Measurements from ENCODE around the gene CRTC1. TPM values are rescaled to one million over a fixed set of nuclear protein-coding genes. Genes with fewer than 3 reads are reported as not detected.

Gene CRTC1
- total RNA-seq, 1 donor: 2.4 TPM

DNA sequence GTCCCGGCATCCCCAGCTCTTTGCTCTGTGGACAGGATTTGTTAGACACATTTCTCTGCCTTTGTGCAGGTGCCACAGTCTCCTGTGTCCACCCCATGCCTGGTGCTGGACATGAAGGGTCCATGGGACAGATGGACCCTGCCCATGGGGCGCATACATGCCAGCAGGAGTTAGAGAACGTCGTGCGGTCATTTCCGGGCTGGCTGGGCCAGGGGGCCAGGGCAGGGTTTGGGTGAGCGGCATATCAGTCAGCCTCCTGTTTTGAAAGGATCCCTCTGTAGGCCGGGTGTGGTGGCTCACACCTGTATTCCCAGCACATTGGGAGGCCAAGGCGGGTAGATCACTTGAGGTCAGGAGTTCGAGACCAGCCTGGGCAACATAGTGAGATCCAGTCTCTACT is 35.7 kb upstream of the CRTC1 start:
- no peak for DNase-seq (ENCODE audit: low read depth)
- no peak overlapping the region for H3K4me3 ChIP-seq (ENCODE audit: low read depth, low read length)
- TF ChIP-seq, protein P1, sequence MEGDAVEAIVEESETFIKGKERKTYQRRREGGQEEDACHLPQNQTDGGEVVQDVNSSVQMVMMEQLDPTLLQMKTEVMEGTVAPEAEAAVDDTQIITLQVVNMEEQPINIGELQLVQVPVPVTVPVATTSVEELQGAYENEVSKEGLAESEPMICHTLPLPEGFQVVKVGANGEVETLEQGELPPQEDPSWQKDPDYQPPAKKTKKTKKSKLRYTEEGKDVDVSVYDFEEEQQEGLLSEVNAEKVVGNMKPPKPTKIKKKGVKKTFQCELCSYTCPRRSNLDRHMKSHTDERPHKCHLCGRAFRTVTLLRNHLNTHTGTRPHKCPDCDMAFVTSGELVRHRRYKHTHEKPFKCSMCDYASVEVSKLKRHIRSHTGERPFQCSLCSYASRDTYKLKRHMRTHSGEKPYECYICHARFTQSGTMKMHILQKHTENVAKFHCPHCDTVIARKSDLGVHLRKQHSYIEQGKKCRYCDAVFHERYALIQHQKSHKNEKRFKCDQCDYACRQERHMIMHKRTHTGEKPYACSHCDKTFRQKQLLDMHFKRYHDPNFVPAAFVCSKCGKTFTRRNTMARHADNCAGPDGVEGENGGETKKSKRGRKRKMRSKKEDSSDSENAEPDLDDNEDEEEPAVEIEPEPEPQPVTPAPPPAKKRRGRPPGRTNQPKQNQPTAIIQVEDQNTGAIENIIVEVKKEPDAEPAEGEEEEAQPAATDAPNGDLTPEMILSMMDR (IDR thresholded peaks at IDR 0.05; ENCODE audit: insufficient read depth, low read length): no peak

DNA sequence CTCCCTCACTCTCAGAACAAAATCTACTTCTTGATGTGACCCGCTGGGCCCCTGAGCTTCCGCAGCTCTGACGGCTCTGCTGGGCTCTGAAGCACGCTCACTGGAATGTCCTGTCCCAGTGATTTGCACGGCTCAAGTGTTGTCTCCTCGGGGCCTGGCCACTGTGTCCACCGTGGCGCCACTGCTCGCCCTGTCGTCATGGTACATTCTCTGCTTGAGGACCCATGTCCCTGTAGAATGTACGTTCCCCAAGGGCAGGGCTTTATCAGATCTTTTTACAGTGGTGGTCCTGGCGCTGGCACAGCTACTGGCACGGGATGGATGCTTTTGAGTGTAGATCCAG is 34.5 kb upstream of the CRTC1 start:
- TF ChIP-seq, protein P1 (IDR thresholded peaks at IDR 0.05; ENCODE audit: insufficient read depth, low read length): no peak
- no peak for DNase-seq (ENCODE audit: low read depth)
- no peak overlapping the region for H3K4me3 ChIP-seq (ENCODE audit: low read depth, low read length)

- no peak overlapping the region for H3K4me3 ChIP-seq (ENCODE audit: low read depth, low read length)
- peak; percentile 47 for DNase-seq (ENCODE audit: low read depth)
- TF ChIP-seq, protein P1 (IDR thresholded peaks at IDR 0.05; ENCODE audit: insufficient read depth, low read length): no peak
Measured at GRCh38 chr19:18649371-18650020, 34.0 kb upstream of the CRTC1 start.

DNA sequence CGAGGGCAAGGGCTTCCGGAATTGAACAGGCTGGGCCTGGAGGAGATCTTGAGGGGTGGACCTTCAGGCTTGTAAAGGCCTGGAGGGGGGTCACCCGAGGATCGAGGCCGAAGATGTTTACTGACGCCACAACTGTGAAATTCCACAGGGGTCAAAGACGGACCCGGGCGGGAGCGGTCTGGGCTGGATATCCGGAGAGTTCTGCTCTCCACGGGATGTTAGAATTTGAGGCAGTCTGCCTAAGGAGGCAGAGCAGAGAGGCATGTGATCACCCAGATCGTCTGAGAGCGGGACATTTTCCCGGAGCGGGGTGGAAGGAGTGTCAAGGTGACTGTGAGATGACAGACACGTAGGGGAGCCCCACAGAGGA is 33.5 kb upstream of the CRTC1 start:
- peak; percentile 71 for DNase-seq (ENCODE audit: low read depth)
- TF ChIP-seq, protein P1 (IDR thresholded peaks at IDR 0.05; ENCODE audit: insufficient read depth, low read length): no peak
- H3K4me3 ChIP-seq (ENCODE audit: low read depth, low read length): no peak overlapping the region

DNA sequence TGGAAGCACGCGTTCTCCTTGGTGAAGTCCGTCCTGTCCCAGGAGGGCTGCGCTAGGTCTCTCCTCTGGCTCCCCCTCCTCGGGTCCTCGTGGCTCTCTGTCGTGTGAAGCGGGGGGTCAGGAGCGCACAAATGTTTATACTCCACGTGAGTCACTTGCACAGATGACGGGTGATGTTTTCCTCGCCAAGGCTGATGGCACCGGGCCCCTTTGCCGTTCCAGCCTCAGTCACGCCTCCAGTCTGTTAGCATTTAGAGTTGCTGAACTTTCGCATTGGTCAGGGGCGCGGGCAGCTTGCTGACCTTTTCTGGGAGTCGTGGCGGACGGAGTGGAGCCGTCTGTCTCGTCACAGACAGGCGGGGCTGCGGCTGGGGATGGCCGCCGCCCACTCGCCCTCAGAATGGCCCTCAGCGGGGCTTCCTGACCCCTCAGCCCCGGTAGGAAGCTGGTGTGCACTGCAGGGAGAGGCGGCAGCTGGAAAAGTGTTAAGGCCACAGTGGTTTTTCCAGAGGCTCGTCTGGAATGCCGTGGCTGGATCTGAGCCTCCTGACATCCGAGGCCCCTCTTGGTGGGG is 32.9 kb upstream of the CRTC1 start:
- H3K4me3 ChIP-seq (ENCODE audit: low read depth, low read length): no peak overlapping the region
- TF ChIP-seq, protein P1 (IDR thresholded peaks at IDR 0.05; ENCODE audit: insufficient read depth, low read length): no peak
- peak; percentile 89 for DNase-seq (ENCODE audit: low read depth)

DNA sequence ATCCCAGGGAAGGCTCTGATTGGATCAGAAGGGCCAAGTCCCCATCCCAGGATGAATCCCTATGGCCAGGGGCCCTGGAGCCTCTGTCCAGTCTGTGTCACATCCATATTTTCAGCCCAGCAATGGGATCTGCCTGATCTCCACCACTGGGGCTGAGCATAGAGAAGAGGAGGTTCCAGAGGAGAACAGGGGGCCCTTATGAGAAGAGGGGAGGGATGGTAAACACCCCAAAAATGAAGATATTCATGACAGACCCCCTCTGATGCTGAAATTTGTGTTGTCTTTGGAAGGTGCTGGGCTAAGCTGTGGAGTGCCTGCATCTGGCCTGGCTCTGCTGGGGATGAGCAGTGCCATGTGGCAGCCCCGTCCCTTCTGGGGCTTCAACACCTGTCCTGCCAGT is 32.2 kb upstream of the CRTC1 start:
- TF ChIP-seq, protein P1 (IDR thresholded peaks at IDR 0.05; ENCODE audit: insufficient read depth, low read length): no peak
- DNase-seq (ENCODE audit: low read depth): no peak
- no peak overlapping the region for H3K4me3 ChIP-seq (ENCODE audit: low read depth, low read length)

- TF ChIP-seq, protein P1 (IDR thresholded peaks at IDR 0.05; ENCODE audit: insufficient read depth, low read length): no peak
- DNase-seq (ENCODE audit: low read depth): no peak
- H3K4me3 ChIP-seq (ENCODE audit: low read depth, low read length): no peak overlapping the region
Measured at GRCh38 chr19:18651733-18652132, 31.7 kb upstream of the CRTC1 start.

Measured in fibroblast of the aortic adventitia (primary cell).